K562 (cell line): ENCODE data around the gene RPAIN.

Experiments
- FOXK2 ChIP-seq, 2 experiments: fragments of 450-650 bp; IDR thresholded peaks in 1 of 2; conservative IDR thresholded peaks in 1 of 2; 2 replicates each; pipeline ENCODE4 v1.6.1; 2016; ENCODE audit warnings: low read depth in 2 of 2, mild to moderate bottlenecking in 1 of 2
- RUNX1 ChIP-seq: sonication (generic); IDR thresholded peaks from 2 replicates; pipeline ENCODE4 v1.6.1; 2016; ENCODE audit warnings: antibody characterized with exemption, low read depth
- SIN3A ChIP-seq, 2 experiments: fragments of 150-350 bp in 1 of 2; IDR thresholded peaks; 2 replicates each; pipeline ENCODE4 v1.6.1; 2011 to 2016; ENCODE audit warnings: borderline replicate concordance in 2 of 2, low read depth in 2 of 2, low read length in 2 of 2, mild to moderate bottlenecking in 2 of 2, moderate library complexity in 2 of 2; ENCODE audit not compliant: control insufficient read depth in 1 of 2
- ZFX ChIP-seq: sonication (generic); formaldehyde crosslinking; IDR thresholded peaks from 2 replicates; pipeline ENCODE4 v1.8.0; 2022; ENCODE audit warnings: mild to moderate bottlenecking, missing genetic modification reagents, moderate library complexity
- ZNF23 ChIP-seq: fragments of 250-450 bp; sonication (Bioruptor Pico); IDR thresholded peaks from 2 replicates; pipeline ENCODE4 v1.4.0; 2020; ENCODE audit warnings: mild to moderate bottlenecking
- ZNF436 ChIP-seq: fragments of 250-450, 450-650 bp; sonication (Bioruptor Pico); formaldehyde crosslinking; IDR thresholded peaks from 2 replicates; pipeline ENCODE4 v1.7.0; 2020; ENCODE audit warnings: mild to moderate bottlenecking
- TF ChIP-seq, protein P1 (sequence below), 3 experiments: IDR thresholded peaks in 2 of 3; conservative IDR thresholded peaks in 1 of 3; 2 replicates each; pipeline ENCODE4 v1.5.1; 2011 to 2012; ENCODE audit warnings: low read length in 3 of 3, mild to moderate bottlenecking in 3 of 3, control low read depth in 2 of 3, improper control_type of control experiment in 1 of 3, inconsistent platforms in 1 of 3, low read depth in 1 of 3, mixed read lengths in 1 of 3, moderate library complexity in 1 of 3; ENCODE audit not compliant: insufficient read depth in 2 of 3

- TF ChIP-seq ZNF436 (CRISPR knock-in tag) (no peak), RUNX1 (no peak), SIN3A (IDR thresholded peaks at IDR 0.05; ENCODE audit: borderline replicate concordance in 2 of 2, control insufficient read depth in 1 of 2, low read depth in 2 of 2, low read length in 2 of 2) (no peak), FOXK2 (conservative IDR thresholded peaks at IDR 0.05 in 1 of 2, IDR thresholded peaks at IDR 0.05 in 1 of 2; ENCODE audit: low read depth in 2 of 2) (no peak), ZFX (CRISPR knock-in tag) (no peak), ZNF23 (no peak)
- TF ChIP-seq, protein P1, sequence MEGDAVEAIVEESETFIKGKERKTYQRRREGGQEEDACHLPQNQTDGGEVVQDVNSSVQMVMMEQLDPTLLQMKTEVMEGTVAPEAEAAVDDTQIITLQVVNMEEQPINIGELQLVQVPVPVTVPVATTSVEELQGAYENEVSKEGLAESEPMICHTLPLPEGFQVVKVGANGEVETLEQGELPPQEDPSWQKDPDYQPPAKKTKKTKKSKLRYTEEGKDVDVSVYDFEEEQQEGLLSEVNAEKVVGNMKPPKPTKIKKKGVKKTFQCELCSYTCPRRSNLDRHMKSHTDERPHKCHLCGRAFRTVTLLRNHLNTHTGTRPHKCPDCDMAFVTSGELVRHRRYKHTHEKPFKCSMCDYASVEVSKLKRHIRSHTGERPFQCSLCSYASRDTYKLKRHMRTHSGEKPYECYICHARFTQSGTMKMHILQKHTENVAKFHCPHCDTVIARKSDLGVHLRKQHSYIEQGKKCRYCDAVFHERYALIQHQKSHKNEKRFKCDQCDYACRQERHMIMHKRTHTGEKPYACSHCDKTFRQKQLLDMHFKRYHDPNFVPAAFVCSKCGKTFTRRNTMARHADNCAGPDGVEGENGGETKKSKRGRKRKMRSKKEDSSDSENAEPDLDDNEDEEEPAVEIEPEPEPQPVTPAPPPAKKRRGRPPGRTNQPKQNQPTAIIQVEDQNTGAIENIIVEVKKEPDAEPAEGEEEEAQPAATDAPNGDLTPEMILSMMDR (IDR thresholded peaks at IDR 0.05 in 2 of 3, conservative IDR thresholded peaks at IDR 0.05 in 1 of 3; ENCODE audit: insufficient read depth in 2 of 3, low read depth in 1 of 3, low read length in 3 of 3), result no peak
These were observed 39.4 kb upstream of the RPAIN start for GRCh38 chr17:5380491-5381135.
